Progenitor cell of endocrine pancreas (in vitro differentiated cells): ENCODE results near the gene NDUFS6. TPM values are rescaled to one million over a fixed set of nuclear protein-coding genes. Genes with fewer than 3 reads are reported as not detected.

Experiments
- DNase-seq: peaks from one replicate; pipeline ENCODE4 v3.0.0; 2021; ENCODE audit warnings: low spot score; ENCODE audit not compliant: unreplicated experiment
- H3K27ac Mint-ChIP-seq: 2 replicates; pipeline ENCODE4 v1.8.0; 2021; ENCODE audit warnings: mild to moderate bottlenecking, moderate library complexity, mixed read lengths
- H3K27me3 Mint-ChIP-seq: 2 replicates; pipeline ENCODE4 v1.8.0; 2021; ENCODE audit warnings: mixed read lengths
- H3K36me3 Mint-ChIP-seq: 2 replicates; pipeline ENCODE4 v1.8.0; 2022; ENCODE audit warnings: mixed read lengths; ENCODE audit not compliant: insufficient read depth
- H3K4me1 Mint-ChIP-seq: 2 replicates; pipeline ENCODE4 v1.8.0; 2021; ENCODE audit warnings: low read depth, mixed read lengths
- H3K4me3 Mint-ChIP-seq: 2 replicates; pipeline ENCODE4 v1.8.0; 2021; ENCODE audit warnings: low read depth, mild to moderate bottlenecking, moderate library complexity, mixed read lengths
- H3K9me3 Mint-ChIP-seq: 2 replicates; pipeline ENCODE4 v1.8.0; 2021; ENCODE audit warnings: low read depth, mixed read lengths
- total RNA-seq: library from RNA; stranded (reverse); gene quantifications from 2 replicates; pipeline ENCODE4 v1.2.1, GENCODE V29; 2021
- TF ChIP-seq, protein P1 (sequence below): fragments of 200-600 bp; sonication (generic); IDR thresholded peaks from one replicate; pipeline ENCODE4 v1.5.0; 2021; ENCODE audit warnings: antibody characterized with exemption, mild to moderate bottlenecking; ENCODE audit not compliant: unreplicated experiment

Gene NDUFS6
- total RNA-seq, 1 donor from 2014 or later: 36.4 TPM

DNA sequence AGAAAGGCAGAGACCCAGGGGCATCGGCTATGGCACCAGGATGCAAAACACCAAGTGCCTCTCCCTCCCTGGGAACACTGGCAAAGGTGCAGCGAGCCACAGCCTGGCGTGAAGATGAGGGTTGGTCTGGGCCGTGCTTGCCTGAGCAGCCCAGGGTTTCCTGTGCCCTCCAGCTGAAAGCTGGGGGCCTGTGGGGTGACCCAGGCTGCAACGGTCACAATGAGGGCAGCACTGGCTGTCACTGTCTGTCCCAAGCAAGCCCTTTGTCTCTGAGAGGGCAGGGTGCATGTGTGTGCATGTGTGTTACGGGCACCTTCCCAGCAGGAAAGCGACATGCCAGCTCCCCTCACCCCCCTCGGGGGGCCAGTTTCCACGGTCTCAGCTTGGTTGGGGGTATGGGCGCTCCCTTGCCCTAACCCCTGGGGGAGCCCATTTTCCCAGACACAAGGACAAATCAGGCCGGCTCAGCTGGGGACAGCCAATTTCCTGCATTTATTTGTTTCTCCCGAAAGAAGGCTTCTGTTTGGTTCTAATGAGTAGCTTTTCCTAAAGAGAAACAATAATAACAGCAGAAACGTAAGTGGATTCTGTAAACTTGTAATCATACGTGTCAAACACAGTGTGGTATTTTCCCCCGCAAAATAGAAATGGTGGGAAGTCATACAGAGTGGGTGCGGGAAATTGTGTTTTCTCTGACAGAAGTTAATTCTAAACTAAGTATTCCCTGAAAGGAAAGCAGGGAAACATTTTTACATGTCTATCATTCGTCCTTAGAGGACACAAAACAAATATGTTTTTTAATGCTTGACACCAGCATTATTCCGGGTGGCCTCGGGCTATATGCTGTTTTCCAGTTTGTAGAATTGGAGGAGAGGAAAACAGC is 22.8 kb upstream of the NDUFS6 start:
- TF ChIP-seq, protein P1, sequence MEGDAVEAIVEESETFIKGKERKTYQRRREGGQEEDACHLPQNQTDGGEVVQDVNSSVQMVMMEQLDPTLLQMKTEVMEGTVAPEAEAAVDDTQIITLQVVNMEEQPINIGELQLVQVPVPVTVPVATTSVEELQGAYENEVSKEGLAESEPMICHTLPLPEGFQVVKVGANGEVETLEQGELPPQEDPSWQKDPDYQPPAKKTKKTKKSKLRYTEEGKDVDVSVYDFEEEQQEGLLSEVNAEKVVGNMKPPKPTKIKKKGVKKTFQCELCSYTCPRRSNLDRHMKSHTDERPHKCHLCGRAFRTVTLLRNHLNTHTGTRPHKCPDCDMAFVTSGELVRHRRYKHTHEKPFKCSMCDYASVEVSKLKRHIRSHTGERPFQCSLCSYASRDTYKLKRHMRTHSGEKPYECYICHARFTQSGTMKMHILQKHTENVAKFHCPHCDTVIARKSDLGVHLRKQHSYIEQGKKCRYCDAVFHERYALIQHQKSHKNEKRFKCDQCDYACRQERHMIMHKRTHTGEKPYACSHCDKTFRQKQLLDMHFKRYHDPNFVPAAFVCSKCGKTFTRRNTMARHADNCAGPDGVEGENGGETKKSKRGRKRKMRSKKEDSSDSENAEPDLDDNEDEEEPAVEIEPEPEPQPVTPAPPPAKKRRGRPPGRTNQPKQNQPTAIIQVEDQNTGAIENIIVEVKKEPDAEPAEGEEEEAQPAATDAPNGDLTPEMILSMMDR: no peak
- no peak overlapping the region for H3K4me3 Mint-ChIP-seq
- peaks cover 17% of the 10 kb centered on the region for H3K27me3 Mint-ChIP-seq
- no peaks in the 10 kb centered on the region for H3K4me1 Mint-ChIP-seq
- DNase-seq: no peak
- no peak overlapping the region for H3K27ac Mint-ChIP-seq
- peaks cover 4% of the 10 kb centered on the region for H3K9me3 Mint-ChIP-seq
- no peaks in the 10 kb centered on the region for H3K36me3 Mint-ChIP-seq

- H3K4me1 Mint-ChIP-seq: no peaks in the 10 kb centered on the region
- H3K27me3 Mint-ChIP-seq: peaks cover 17% of the 10 kb centered on the region
- H3K9me3 Mint-ChIP-seq: peaks cover 4% of the 10 kb centered on the region
- DNase-seq: no peak
- H3K36me3 Mint-ChIP-seq: no peaks in the 10 kb centered on the region
- no peak overlapping the region for H3K27ac Mint-ChIP-seq
- no peak overlapping the region for H3K4me3 Mint-ChIP-seq
- TF ChIP-seq, protein P1: no peak
Observed at GRCh38 chr5:1779021-1779680, 22.1 kb upstream of the NDUFS6 start.

- Mint-ChIP-seq H3K9me3 (peaks cover 4% of the 10 kb centered on the region), H3K4me3 (no peak overlapping the region), H3K27me3 (peaks cover 23% of the 10 kb centered on the region), H3K27ac (no peak overlapping the region), H3K36me3 (no peaks in the 10 kb centered on the region), H3K4me1 (no peaks in the 10 kb centered on the region)
- no peak for DNase-seq
- TF ChIP-seq, protein P1: no peak
Observed at GRCh38 chr5:1779782-1780613, 21.2 kb upstream of the NDUFS6 start.

- no peaks in the 10 kb centered on the region for H3K36me3 Mint-ChIP-seq
- DNase-seq: no peak
- H3K27ac Mint-ChIP-seq: no peak overlapping the region
- TF ChIP-seq, protein P1: no peak
- H3K4me3 Mint-ChIP-seq: no peak overlapping the region
- no peaks in the 10 kb centered on the region for H3K4me1 Mint-ChIP-seq
- H3K9me3 Mint-ChIP-seq: peaks cover 4% of the 10 kb centered on the region
- peaks cover 23% of the 10 kb centered on the region for H3K27me3 Mint-ChIP-seq
Observed at GRCh38 chr5:1780614-1780930, 20.6 kb upstream of the NDUFS6 start.

DNA sequence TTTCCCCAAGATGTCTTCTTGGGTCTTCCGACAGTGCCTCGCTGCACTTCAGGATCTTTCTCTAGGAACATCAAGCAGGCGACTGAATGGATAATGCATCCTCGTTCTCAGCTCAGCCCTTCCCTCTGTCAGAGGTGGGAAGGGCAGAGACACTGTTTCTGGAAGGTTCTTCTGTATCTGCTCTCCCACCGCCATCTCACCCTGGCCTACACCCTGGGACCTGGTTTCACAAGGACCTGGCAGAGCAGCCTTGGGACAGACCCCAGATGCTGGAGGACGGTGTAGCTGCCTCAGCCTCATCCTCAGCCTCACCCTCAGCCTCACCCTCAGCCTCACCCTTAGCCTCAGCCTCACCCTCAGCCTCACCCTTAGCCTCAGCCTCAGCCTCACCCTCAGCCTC is 20.1 kb upstream of the NDUFS6 start:
- TF ChIP-seq, protein P1: no peak
- Mint-ChIP-seq H3K27ac (no peak overlapping the region), H3K4me1 (no peaks in the 10 kb centered on the region)

More for the DNA sequence above, 20.1 kb upstream of the NDUFS6 start:
- DNase-seq: no peak
- Mint-ChIP-seq H3K9me3 (peaks cover under 1% of the 10 kb centered on the region), H3K27me3 (peaks cover 23% of the 10 kb centered on the region), H3K36me3 (no peaks in the 10 kb centered on the region), H3K4me3 (no peak overlapping the region)
